Mesodermal cell (in vitro differentiated cells): ENCODE data around the gene F2RL1.

Experiments
- H3K27ac ChIP-seq: 2 replicates; pipeline ENCODE4 v1.7.0; 2013; ENCODE audit warnings: mild to moderate bottlenecking, low read depth, low read length, moderate library complexity; ENCODE audit not compliant: severe bottlenecking
- H3K36me3 ChIP-seq: 2 replicates; pipeline ENCODE4 v1.7.1; 2013; ENCODE audit warnings: mild to moderate bottlenecking, low read length, moderate library complexity; ENCODE audit not compliant: control insufficient read depth, insufficient read depth
- H3K4me1 ChIP-seq: one replicate; pipeline ENCODE4 v1.7.1; 2013; ENCODE audit warnings: mild to moderate bottlenecking, low read length; ENCODE audit not compliant: insufficient read depth, control insufficient read depth, poor library complexity, severe bottlenecking
- H3K4me3 ChIP-seq: 2 replicates; pipeline ENCODE4 v1.7.0; 2013; ENCODE audit warnings: low read length, control low read depth, mild to moderate bottlenecking; ENCODE audit not compliant: insufficient read depth, poor library complexity, severe bottlenecking; ENCODE audit errors: extremely low read depth
- H3K9me3 ChIP-seq: 2 replicates; pipeline ENCODE4 v1.7.1; 2013; ENCODE audit warnings: mild to moderate bottlenecking, low read length, moderate library complexity; ENCODE audit not compliant: control insufficient read depth
- WGBS, 2 experiments: methylation state at CpG; one replicate each; pipeline ENCODE4 v1.1.5; 2013; ENCODE audit warnings: missing lambda C conversion rate in 2 of 2; ENCODE audit not compliant: insufficient coverage in 2 of 2; 5-methylcytosine and 5-hydroxymethylcytosine counted together

Gene F2RL1

DNA sequence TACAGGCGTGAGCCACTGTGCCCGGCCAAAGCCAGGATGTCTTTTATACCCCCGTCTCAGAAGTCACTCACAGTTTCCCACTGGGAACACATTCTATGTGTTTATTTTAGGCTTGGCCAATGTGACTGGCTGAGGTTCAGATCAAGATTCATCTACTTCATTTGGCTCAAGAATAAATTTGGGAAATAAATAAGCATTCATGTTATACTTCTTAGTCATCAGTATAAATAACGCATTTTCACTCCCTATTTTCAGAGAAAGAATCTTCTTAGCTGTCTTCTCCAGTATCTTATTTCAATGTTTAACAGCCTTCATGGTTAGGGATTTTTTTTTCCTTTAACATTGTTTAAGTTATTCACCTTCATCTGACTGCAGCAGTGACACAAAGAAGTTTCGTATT lies 42.8 kb downstream of the F2RL1 start:
- no CpG with 5 or more reads among the region's 5 CpGs for WGBS, 2 experiments

DNA sequence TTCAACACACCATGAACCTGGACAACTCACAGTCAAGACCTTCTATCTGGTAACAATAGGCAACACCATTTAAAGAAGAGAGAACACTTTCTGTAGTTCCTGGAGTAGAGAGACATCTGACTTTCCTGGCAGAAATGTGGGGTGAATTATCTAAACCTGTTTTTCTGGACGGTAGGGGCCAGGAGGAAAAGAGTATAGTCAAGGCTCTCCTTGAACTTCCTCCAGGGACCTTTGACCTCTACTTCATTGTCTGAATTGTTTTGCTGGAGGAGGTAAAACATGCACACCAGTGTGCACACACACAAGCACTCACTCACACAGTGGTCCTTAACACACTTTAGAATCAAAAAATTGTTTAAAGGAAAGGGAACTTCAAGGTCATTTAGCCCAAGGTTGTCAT lies 44.2 kb downstream of the F2RL1 start:
- no peaks in the 10 kb centered on the region for H3K9me3 ChIP-seq
- no peaks in the 10 kb centered on the region for H3K36me3 ChIP-seq
- H3K4me3 ChIP-seq, result no peak overlapping the region
- H3K4me1 ChIP-seq, result no peaks in the 10 kb centered on the region
- WGBS, 2 experiments, result 83% methylated on average over 1 of the region's 1 CpG; no CpG with 5 or more reads in 1 of the 2 experiments
- no peak overlapping the region for H3K27ac ChIP-seq

More for the DNA sequence above, 42.8 kb downstream of the F2RL1 start:
- H3K36me3 ChIP-seq, result no peaks in the 10 kb centered on the region
- H3K9me3 ChIP-seq, result no peaks in the 10 kb centered on the region
- no peak overlapping the region for H3K4me3 ChIP-seq
- H3K4me1 ChIP-seq, result no peaks in the 10 kb centered on the region
- H3K27ac ChIP-seq, result no peak overlapping the region

DNA sequence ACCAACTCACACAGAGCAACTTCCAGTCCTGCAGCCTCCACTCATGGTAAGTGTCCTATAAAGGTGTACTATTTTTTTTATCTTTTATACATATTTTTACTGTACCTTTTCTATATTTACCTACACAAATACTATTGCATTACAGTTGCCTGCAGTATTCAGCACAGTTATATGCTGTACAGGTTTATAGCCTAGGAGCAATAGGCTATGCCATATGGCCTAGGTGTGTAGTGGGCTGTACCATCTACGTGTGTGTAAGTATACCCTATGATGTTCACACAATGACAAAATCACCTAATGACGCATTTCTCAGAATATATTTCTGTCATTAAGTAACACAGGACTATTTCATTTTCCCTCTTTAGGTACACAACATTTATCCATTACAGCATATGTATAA lies 47.7 kb downstream of the F2RL1 start:
- Histone ChIP-seq H3K4me1 (peaks cover 12% of the 10 kb centered on the region), H3K9me3 (no peaks in the 10 kb centered on the region), H3K27ac (no peak overlapping the region), H3K36me3 (no peaks in the 10 kb centered on the region), H3K4me3 (no peak overlapping the region)
- WGBS, 2 experiments, result 100% methylated on average over 1 to 2 of the region's 2 CpGs

DNA sequence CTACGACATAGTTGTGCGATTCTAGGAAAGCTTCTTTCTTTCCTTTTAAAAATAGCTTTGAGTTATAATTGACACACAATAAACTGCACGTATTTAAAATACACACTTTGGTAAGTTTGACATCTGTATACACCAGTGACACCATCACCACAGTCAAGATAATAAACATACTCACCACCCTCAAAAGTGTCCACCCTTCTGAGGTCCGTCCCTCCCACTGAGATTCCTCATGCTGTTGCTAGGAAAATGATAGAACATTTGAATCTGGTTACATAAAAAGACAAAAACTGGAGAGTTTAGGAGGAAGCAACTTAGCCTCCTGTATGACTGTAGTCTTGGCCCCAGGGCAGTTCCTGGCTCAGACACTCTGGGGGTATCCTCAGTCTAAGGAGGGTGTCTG lies 48.2 kb downstream of the F2RL1 start:
- Histone ChIP-seq H3K36me3 (no peaks in the 10 kb centered on the region), H3K27ac (no peak overlapping the region), H3K9me3 (no peaks in the 10 kb centered on the region), H3K4me3 (no peak overlapping the region), H3K4me1 (peaks cover 12% of the 10 kb centered on the region)
- WGBS, 2 experiments, result 67 to 92% methylated on average over 1 to 2 of the region's 4 CpGs

DNA sequence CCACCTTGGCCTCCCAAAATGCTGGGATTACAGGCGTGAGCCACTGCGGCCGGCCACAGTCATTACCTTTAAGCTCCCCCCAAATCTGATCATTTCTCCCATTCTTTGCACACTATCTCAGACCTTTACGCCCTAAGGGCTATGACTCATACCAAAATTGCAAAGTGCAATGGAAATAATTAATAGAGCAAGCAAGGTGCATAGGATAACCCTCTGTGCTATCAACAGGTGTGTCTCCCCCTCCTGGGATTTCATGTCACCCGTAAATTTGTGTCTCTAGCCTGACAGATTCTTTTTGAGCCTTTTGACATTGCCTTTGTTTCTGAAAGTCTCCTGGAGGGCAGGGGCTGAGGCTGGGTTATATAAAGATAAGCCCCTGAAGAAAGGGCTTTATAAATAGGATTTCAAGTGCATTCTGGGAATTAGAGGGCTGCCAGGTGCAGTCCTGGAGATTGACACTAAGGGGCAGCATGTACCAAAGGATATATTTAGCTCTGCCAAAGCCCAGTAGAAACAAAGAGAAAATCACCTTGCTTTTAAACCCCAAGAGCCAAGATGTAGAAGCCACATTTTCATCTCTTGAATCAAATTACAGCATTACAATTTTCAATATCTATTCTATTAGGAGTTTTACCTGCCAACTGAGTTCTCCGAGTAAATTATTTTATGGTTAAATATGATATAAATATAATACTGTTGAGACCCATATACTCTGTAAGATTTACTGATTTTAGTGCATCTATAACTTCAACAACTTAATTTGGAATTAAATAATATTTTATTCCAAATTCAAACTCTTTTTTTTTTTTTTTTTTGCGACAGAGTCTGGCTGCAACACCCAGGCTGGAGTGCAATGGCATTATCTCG lies 49.2 kb downstream of the F2RL1 start:
- H3K9me3 ChIP-seq, result no peaks in the 10 kb centered on the region
- no peaks in the 10 kb centered on the region for H3K36me3 ChIP-seq
- H3K4me3 ChIP-seq, result no peak overlapping the region
- no peak overlapping the region for H3K27ac ChIP-seq
- H3K4me1 ChIP-seq, result peaks cover 12% of the 10 kb centered on the region
- 75 to 85% methylated on average over 5 to 6 of the region's 8 CpGs for WGBS, 2 experiments

DNA sequence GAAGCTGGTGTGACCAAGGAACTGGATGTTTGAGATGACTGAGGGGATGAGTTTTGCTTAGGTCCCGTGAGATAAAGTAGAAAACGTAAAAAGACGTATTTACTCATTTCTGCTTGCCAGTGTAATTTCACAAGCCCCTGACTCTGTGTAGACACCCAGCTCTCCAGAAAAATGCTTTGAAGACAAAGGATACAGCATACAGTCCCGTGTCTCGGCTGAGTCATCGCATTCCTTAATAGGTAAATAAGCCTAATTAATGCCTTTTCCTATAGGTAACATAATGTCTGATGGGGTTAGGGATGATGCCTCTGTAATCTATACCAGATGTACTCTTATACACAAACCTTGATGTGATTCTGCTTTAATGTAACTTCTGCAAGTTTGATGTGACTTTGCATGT lies 51.2 kb downstream of the F2RL1 start:
- Histone ChIP-seq H3K4me1 (peaks cover 12% of the 10 kb centered on the region), H3K36me3 (no peaks in the 10 kb centered on the region), H3K4me3 (no peak overlapping the region), H3K9me3 (no peaks in the 10 kb centered on the region), H3K27ac (no peak overlapping the region)
- WGBS, 2 experiments, result 59 to 90% methylated on average over 2 to 3 of the region's 6 CpGs

DNA sequence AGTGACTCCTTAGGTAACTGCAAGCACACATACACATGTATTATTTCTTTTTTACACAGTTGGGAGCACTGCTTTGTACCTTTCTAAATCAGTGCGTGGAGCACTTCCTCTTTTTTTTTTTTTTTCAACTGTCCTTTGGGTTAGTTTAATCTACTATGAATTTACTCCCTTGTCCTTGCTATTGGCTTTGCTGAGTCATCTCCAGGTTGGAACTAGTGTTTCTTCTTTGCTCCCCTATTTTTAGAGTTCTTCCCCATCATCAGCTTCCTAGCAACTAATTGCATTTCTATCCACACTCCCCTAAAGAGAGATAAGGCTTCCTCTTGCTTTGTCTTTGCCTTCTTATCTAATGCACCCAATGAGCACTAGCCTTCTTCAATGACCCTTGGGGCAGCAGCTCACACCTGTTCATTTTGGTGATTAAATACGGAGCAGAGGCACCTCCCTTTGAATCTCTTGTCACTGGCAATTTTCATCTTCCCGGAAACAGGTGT lies 55.3 kb downstream of the F2RL1 start:
- 67% methylated on average over 1 of the region's 3 CpGs; no CpG with 5 or more reads in 1 of the 2 experiments for WGBS, 2 experiments
- Histone ChIP-seq H3K9me3 (no peaks in the 10 kb centered on the region), H3K4me1 (peaks cover 16% of the 10 kb centered on the region), H3K36me3 (no peaks in the 10 kb centered on the region), H3K4me3 (no peak overlapping the region), H3K27ac (no peak overlapping the region)
